ENCODE measurements around the gene CES5A.
"Not testable (repeated sequence)": the region's sequence is repeated elsewhere in the genome, so short reads cannot be mapped to it uniquely, and the experiment has no call there.

Gene CES5A

DNA sequence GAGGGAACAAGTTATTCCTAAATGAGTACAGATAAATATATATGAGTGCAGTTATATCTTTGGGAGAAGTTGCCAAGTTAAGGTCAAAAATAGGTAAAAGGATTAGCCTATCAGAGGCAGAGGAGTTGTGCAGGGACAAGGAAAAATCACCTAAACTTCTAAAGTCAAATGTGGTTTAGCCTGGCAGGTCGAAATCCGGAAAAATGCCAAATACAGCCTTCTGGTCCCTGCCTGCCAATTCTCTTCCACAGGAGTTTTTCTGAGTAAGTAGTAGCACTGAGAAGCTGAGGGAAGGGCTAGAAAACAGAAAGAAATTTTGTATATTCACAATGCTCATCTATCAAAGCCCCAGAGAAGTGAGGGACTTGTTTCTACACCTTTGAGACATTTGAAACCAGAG, 17.6 kb upstream of the CES5A start:
- Histone ChIP-seq H3K27ac (no peak overlapping the region), H3K4me1 (no peaks in the 10 kb centered on the region), H4K20me1 (no peaks in the 10 kb centered on the region), H3K4me3 (no peak overlapping the region), H3K36me3 (no peaks in the 10 kb centered on the region), H3K27me3 (no peaks in the 10 kb centered on the region), H3K4me2 (no peak overlapping the region), H3K9me3 (replicated peaks in 1 of 11) (peaks cover 48 to 83% (median 68%) of the 10 kb centered on the region in 11 experiments), H3K9ac (no peak overlapping the region)
- no peak for TF ChIP-seq Cebpa-rat (IDR thresholded peaks at IDR 0.05)

DNA sequence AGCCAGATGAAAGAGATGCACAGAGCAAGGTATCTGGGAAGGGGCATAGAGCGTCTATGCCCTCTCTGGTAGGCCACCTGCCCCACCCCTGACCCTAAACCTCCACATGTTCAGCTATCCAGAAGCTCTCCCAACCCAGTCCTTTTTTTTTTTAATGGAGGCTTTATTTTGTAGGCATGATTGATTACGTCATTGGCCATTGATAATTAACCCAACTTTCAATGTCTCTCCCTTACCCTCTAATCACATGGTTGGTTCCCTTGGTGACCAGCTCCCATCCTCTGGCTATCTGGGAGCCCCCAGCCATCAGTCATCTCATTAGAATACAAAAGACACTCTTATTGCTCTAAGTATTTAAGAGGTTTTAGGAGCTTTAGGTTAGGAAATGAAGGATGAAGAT, 14.3 kb upstream of the CES5A start:
- H3K4me1 ChIP-seq: no peaks in the 10 kb centered on the region
- no peaks in the 10 kb centered on the region for H4K20me1 ChIP-seq
- peaks cover 28 to 51% (median 39%) of the 10 kb centered on the region in 11 experiments for H3K9me3 ChIP-seq (replicated peaks in 1 of 11)
- H3K27me3 ChIP-seq: no peaks in the 10 kb centered on the region
- H3K4me3 ChIP-seq: no peak overlapping the region
- no peak overlapping the region for H3K4me2 ChIP-seq
- 0 out of 22 replicates have a peak, but pooled peaks of 1 of the 11 experiments have one; percentile 51 for TF ChIP-seq Cebpa-rat (IDR thresholded peaks at IDR 0.05)
- H3K36me3 ChIP-seq: no peaks in the 10 kb centered on the region
- H3K9ac ChIP-seq: no peak overlapping the region
- H3K27ac ChIP-seq: no peak overlapping the region

DNA sequence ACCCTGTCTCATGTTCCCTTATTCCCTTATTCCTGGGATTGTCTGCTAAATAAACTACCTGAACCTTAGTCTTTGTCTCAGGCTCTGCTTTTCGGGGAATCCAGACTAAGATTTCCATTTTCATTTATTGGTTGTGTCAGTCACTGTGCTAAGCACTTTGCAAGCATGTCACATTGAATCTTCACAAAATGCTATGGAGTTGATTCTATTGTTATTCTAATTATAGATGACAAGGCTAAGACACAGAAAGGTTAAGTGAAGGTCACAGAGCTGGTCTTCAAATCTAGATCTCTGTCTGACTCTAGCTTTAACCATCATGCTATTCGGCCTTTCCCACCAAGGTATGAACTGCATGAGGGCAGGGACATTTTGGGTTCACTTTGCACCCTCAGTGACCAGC, 13.4 kb upstream of the CES5A start:
- no peak overlapping the region for H3K4me3 ChIP-seq
- H3K9ac ChIP-seq: no peak overlapping the region
- no peak for TF ChIP-seq Cebpa-rat (IDR thresholded peaks at IDR 0.05)
- H3K27me3 ChIP-seq: no peaks in the 10 kb centered on the region
- no peaks in the 10 kb centered on the region for H4K20me1 ChIP-seq
- H3K4me1 ChIP-seq: no peaks in the 10 kb centered on the region
- peaks cover 25 to 42% (median 30%) of the 10 kb centered on the region in 11 experiments for H3K9me3 ChIP-seq (replicated peaks in 1 of 11)
- no peaks in the 10 kb centered on the region for H3K36me3 ChIP-seq
- no peak overlapping the region for H3K27ac ChIP-seq
- H3K4me2 ChIP-seq: no peak overlapping the region

DNA sequence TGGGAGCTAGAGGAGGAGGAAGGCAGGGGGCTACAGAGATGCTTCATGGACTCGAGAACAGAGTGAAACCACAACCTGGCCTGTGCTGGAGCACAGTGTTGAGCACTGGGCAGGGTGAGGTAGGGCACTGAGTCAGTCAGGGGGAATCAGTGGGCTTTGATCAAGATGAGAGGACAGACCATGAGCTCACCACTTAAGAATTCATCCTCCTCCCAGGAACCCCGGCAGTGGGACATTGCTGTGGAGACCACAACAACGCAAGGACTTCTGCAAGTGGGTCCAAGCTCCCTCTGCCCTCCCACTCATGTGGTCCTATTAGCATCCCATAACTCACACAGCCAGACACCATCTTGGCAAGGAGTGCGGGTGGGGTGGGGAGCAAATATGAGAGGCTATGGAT, 1.7 kb upstream of the CES5A start:
- Histone ChIP-seq H3K27me3 (no peaks in the 10 kb centered on the region), H3K4me2 (no peak overlapping the region), H3K9ac (no peak overlapping the region), H3K9me3 (replicated peaks in 1 of 11) (no peaks in the 10 kb centered on the region; a peak in 1 of 22 replicates), H3K27ac (no peak overlapping the region), H3K4me3 (no peak overlapping the region), H3K4me1 (no peaks in the 10 kb centered on the region), H4K20me1 (no peaks in the 10 kb centered on the region), H3K36me3 (no peaks in the 10 kb centered on the region)
- TF ChIP-seq Cebpa-rat (IDR thresholded peaks at IDR 0.05): no peak

- Histone ChIP-seq H3K27me3 (no peaks in the 10 kb centered on the region), H3K9ac (no peak overlapping the region), H3K4me3 (no peak overlapping the region), H3K36me3 (no peaks in the 10 kb centered on the region), H3K27ac (no peak overlapping the region), H4K20me1 (no peaks in the 10 kb centered on the region), H3K4me2 (no peak overlapping the region), H3K4me1 (peaks cover 0 to 11% (median 0%) of the 10 kb centered on the region in 10 experiments; a peak in 3 of 20 replicates), H3K9me3 (replicated peaks in 1 of 11) (no peaks in the 10 kb centered on the region; a peak in 1 of 22 replicates)
- TF ChIP-seq Cebpa-rat (IDR thresholded peaks at IDR 0.05): no peak
Observed at GRCh38 chr16:55873122-55873521, 2.1 kb downstream of the CES5A start.

DNA sequence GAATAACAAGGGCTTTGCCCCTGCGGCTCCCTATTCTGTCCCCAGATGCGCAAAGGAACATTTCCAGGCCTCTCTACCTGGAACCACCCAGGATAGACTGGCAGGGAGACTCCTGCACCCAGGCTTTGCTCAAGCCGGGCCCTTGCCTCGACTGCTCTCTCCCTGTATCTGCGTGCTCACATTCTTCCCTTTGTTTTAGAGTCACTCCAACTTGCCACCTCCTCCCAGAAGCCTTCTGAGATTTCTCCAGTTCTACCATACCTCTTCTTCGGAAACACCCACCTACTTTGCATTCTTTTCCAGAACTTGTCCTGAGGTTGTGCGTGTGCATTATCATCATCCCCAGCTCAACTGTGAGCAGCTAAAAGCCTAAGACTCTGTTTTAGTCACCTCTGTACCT, 3.0 kb downstream of the CES5A start:
- Histone ChIP-seq H3K27me3 (no peaks in the 10 kb centered on the region), H3K9ac (no peak overlapping the region), H3K4me2 (no peak overlapping the region), H3K4me3 (no peak overlapping the region), H3K4me1 (peaks cover 0 to 11% (median 0%) of the 10 kb centered on the region in 10 experiments; a peak in 3 of 20 replicates), H3K27ac (no peak overlapping the region), H4K20me1 (no peaks in the 10 kb centered on the region), H3K36me3 (no peaks in the 10 kb centered on the region), H3K9me3 (replicated peaks in 1 of 11) (no peaks in the 10 kb centered on the region; a peak in 1 of 22 replicates)
- TF ChIP-seq Cebpa-rat (IDR thresholded peaks at IDR 0.05): no peak

- no peaks in the 10 kb centered on the region; a peak in 1 of 22 replicates for H3K9me3 ChIP-seq (replicated peaks in 1 of 11)
- H3K27me3 ChIP-seq: no peaks in the 10 kb centered on the region
- H3K4me1 ChIP-seq: peaks cover 0 to 11% (median 0%) of the 10 kb centered on the region in 10 experiments; a peak in 3 of 20 replicates
- no peak overlapping the region for H3K4me3 ChIP-seq
- TF ChIP-seq Cebpa-rat (IDR thresholded peaks at IDR 0.05): no peak
- no peaks in the 10 kb centered on the region for H3K36me3 ChIP-seq
- H3K9ac ChIP-seq: no peak overlapping the region
- H3K4me2 ChIP-seq: no peak overlapping the region
- H4K20me1 ChIP-seq: no peaks in the 10 kb centered on the region
- H3K27ac ChIP-seq: no peak overlapping the region
Observed at GRCh38 chr16:55871411-55872038, 3.6 kb downstream of the CES5A start.

GRCh38 chr16:55868980-55869379, 6.2 kb downstream of the CES5A start:
- no peaks in the 10 kb centered on the region for H3K27me3 ChIP-seq

GRCh38 chr16:55868137-55868536, 7.0 kb downstream of the CES5A start:
- no peaks in the 10 kb centered on the region for H3K27me3 ChIP-seq
- H3K27ac ChIP-seq: no peak overlapping the region
- peaks cover 0 to 11% (median 0%) of the 10 kb centered on the region in 10 experiments; a peak in 3 of 20 replicates for H3K4me1 ChIP-seq
- no peak for TF ChIP-seq Cebpa-rat (IDR thresholded peaks at IDR 0.05)
- H4K20me1 ChIP-seq: no peaks in the 10 kb centered on the region
- H3K4me2 ChIP-seq: no peak overlapping the region
- H3K9ac ChIP-seq: no peak overlapping the region
- no peak overlapping the region for H3K4me3 ChIP-seq
- no peaks in the 10 kb centered on the region for H3K9me3 ChIP-seq (replicated peaks in 1 of 11)
- no peaks in the 10 kb centered on the region for H3K36me3 ChIP-seq

More at GRCh38 chr16:55868980-55869379, 6.2 kb downstream of the CES5A start:
- peaks cover 0 to 11% (median 0%) of the 10 kb centered on the region in 10 experiments; a peak in 3 of 20 replicates for H3K4me1 ChIP-seq
- H3K9ac ChIP-seq: no peak overlapping the region
- no peak for TF ChIP-seq Cebpa-rat (IDR thresholded peaks at IDR 0.05)
- H3K36me3 ChIP-seq: no peaks in the 10 kb centered on the region
- no peak overlapping the region for H3K4me2 ChIP-seq
- no peaks in the 10 kb centered on the region; a peak in 1 of 22 replicates for H3K9me3 ChIP-seq (replicated peaks in 1 of 11)
- no peak overlapping the region for H3K4me3 ChIP-seq
- H4K20me1 ChIP-seq: no peaks in the 10 kb centered on the region
- no peak overlapping the region for H3K27ac ChIP-seq

- no peak for TF ChIP-seq Cebpa-rat (IDR thresholded peaks at IDR 0.05)
- no peak overlapping the region for H3K27ac ChIP-seq
- H3K27me3 ChIP-seq: no peaks in the 10 kb centered on the region
- no peaks in the 10 kb centered on the region for H3K36me3 ChIP-seq
- H3K9me3 ChIP-seq (replicated peaks in 1 of 11): no peaks in the 10 kb centered on the region
- H3K9ac ChIP-seq: no peak overlapping the region
- no peaks in the 10 kb centered on the region for H4K20me1 ChIP-seq
- H3K4me3 ChIP-seq: no peak overlapping the region
- peaks cover 0 to 8% (median 4%) of the 10 kb centered on the region in 10 experiments; a peak in 9 of 20 replicates for H3K4me1 ChIP-seq
- no peak overlapping the region for H3K4me2 ChIP-seq
Observed at GRCh38 chr16:55861288-55861687, 13.9 kb downstream of the CES5A start.

DNA sequence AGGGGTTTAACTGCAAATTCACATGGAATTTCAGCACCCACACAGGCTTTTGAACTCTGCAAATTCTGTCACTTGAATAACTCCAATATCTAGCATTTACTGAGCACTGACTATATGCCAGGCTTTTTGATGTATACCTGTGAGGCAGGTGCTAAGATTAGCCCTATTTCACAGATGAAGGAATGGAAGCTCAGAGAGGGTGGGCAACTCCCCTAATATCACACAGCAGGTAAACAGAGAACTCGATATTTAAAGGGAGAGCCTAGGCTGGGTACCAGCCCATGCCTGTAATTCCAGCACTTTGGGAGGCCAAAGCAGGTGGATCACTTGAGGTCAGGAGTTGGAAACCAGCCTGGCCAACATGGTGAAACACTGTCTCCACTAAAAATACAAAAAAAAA, 17.5 kb downstream of the CES5A start:
- H3K27ac ChIP-seq; H3K4me3 ChIP-seq; H3K4me2 ChIP-seq; H3K27me3 ChIP-seq; H4K20me1 ChIP-seq; H3K36me3 ChIP-seq; H3K9me3 ChIP-seq (replicated peaks in 1 of 11); H3K9ac ChIP-seq: not testable (repeated sequence)
- H3K4me1 ChIP-seq: peaks cover 0 to 14% (median 7%) of the 10 kb centered on the region in 10 experiments; a peak in 9 of 20 replicates
